NCI-H1092 (cell line): Measurements from ENCODE around the gene DELE1.
"Not testable (repeated sequence)": the region's sequence is repeated elsewhere in the genome, so short reads cannot be mapped to it uniquely, and the experiment has no call there.

ENCODE experiments used
- DNase-seq: peaks from one replicate; lab custom pipeline; 2025; lab: John Stamatoyannopoulos, UW

Gene DELE1

DNA sequence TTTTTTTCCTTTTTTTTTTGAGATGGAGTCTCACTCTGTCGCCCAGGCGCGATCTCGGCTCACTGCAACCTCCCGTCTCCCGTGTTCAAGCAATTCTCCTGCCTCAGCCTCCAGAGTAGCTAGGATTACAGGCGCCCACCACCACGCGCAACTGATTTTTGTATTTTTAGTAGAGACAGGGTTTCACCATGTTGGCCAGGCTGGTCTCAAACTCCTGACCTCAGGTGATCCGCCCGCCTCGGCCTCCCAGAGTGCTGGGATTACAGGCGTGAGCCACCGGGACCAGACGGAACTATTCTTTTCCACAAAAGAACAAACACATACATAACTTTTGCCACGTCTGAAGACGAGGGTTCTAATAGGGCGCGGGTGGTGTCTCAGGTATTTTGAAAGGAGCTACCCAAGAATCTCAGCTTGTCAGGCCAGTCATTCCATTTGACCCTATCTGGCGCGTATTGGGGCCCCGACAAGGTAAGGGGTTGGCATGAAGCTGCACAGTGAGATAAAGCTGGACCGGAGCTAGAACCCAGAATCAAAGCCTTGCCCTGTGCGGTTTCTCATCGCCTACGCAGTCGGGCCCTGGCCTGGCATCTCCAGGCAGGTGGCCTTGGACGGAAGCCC, 734 bp upstream of the DELE1 start:
- DNase-seq = not testable (repeated sequence)

DNA sequence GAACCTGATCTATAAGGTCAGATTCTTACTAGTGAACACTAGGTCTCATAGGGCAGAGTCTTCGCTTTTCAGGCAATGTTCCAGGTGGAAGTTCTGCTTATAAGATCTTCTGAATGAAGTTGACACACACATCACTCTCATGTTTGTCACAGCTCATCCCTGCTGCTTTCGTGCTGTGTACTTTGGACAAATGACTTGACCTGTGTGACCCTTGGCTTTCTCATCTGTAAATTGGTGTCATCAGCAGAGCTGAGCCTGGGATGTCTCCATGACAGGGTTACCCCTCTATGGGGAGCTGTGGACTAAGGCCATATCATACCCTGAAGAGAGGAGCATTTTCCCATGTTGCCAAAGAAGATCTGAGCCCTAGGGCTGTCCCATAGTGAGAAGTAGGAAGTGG, 2.8 kb downstream of the DELE1 start:
- DNase-seq = no peak

DNA sequence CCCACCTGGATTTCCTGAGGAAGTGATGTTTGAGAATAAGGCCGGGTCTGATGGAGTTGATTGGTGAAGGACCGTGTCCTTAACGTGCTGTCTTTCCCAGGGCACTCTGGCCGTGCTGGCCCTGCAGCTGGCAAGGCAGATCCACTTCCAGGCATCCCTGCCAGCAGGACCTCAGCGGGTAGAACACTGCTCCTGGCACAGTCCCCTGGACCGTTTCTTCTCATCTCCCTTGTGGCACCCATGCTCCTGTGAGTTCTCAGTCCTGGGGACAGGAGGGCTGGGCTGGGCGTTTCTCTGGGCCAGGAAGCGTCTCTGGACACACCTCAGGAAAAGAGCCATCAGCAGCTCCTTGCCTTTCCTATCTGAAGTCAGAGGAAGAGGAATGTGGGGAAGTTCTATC, 4.4 kb downstream of the DELE1 start:
- no peak for DNase-seq

DNA sequence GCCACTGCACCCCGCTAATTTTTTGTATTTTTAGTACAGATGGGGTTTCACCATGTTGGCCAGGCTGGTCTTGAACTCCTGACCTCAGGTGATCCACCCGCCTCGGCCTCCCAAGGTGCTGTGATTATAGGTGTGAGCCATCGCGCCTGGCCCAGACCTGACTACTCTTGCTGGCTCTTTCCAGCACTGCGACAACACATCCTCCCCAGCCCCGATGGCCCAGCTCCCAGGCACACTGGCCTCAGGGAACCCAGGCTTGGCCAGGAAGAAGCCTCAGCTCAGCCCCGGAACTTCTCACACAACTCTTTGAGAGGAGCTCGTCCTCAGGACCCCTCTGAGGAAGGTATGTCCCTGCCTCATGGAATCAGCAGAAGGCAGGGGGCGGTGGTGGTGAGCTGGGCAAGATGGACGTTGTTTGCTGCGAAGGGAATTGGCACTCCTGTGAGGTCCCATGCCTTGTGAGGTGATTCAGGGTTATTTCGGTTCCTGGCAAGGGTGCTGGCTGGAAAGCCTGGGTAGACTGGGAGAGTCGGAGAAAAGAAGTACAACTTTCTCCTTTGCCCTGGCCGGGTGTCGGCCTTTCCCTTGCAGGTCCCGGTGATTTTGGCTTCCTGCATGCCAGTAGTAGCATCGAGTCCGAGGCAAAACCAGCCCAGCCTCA, 5.9 kb downstream of the DELE1 start:
- no peak for DNase-seq

DNA sequence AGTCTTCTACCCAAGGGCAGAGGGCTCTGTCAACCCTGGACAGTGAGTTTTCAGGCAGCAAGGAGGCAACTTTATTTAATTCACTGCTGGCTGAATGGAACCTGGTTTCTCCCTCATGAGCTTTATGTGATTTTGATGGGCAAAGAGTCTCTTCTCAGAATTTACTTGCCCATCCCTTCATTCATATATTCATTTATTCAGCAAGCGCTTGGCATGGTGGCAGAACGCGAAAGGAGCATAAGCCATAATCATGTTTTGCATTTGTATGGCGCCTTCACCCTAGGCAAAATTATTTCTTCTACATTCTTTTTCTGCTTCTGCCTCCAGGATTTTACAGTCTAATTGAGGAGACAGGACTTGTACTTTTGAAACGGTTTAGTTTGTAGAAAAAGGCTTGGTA, 8.0 kb downstream of the DELE1 start:
- no peak for DNase-seq

- no peak for DNase-seq
Observed at GRCh38 chr5:141933151-141933550, 9.5 kb downstream of the DELE1 start.

DNA sequence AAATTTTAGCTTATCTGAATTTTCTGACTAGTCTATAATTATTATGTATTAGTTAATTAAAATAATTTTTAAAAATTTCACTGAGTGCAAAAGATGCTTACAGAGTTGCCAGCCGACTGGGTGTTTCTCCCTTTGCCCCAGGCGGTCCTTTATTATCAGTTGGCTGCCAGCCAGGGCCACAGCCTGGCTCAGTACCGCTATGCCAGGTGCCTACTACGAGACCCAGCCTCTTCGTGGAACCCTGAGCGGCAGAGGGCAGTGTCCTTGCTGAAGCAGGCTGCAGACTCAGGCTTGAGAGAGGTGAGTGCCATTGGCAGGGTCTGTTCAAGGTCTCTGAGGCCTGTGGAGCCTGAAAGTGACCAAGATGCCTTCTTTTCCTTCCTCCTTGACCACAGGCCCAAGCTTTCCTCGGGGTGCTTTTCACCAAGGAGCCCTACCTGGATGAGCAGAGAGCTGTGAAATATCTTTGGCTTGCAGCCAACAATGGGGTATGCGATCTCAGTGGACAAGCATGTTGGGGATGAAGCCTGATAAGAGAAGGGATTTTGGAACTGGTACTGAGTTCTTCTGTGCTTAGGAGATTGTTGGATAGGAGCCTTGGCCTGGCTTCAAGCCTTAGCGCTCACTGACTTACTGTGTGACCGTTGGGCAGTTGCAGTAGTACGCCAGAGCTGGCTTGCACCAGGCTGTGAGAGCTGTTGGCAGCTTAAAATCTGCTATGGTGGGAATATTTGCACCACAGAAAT, 10.6 kb downstream of the DELE1 start:
- DNase-seq = peak; percentile 40

DNA sequence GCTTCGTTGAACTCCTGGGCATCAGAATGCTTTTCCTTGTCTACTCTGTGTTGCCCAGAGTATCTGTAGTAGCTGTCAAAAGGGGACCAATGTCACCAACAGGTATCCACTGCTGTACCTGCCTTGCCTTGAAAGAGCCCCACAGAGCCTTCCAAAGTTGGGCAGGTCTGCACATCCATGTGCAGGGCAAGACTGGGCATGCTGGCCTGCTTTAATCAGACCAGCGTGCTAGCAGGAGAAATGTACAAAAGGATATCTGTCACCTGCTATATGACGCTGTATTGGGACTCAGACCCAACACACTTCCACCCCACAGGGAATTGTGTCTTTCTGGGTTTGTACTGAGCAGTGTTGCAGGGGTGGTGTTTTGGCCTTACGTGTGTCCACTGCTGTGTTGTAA, 11.9 kb downstream of the DELE1 start:
- DNase-seq = no peak

DNA sequence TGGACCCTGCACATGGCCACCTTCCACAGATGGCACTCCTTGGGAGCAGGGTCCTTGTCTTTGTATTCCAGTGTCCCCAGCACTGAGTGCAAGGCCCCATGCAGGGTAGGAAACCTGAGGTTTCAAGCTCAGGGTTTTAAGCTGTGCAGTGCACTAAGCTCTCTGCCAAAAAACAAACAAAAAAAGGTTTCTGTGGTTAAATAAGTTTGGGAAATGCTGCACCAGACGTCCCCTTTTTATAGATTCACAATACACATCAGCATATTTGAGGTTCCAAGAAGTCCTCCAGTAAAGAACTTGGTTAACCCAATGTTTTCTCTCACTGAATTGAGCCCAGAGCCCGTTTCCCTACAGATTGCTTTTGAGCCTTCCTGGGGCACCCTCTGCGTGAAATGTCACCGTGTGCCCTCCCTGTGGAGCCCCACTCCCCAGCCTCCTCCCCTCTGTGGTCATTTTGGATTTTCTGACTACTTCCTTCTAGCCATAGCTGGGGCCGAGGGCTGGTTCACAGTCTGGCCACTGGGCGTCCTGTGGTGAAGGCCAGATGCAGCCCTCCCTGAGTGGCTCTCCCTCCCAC, 17.1 kb downstream of the DELE1 start:
- no peak for DNase-seq

GRCh38 chr5:141941307-141941706, 17.6 kb downstream of the DELE1 start:
- no peak for DNase-seq

GRCh38 chr5:141941779-141942178, 18.1 kb downstream of the DELE1 start:
- DNase-seq = no peak

- DNase-seq = no peak
Observed at GRCh38 chr5:141942185-141942857, 18.6 kb downstream of the DELE1 start.

DNA sequence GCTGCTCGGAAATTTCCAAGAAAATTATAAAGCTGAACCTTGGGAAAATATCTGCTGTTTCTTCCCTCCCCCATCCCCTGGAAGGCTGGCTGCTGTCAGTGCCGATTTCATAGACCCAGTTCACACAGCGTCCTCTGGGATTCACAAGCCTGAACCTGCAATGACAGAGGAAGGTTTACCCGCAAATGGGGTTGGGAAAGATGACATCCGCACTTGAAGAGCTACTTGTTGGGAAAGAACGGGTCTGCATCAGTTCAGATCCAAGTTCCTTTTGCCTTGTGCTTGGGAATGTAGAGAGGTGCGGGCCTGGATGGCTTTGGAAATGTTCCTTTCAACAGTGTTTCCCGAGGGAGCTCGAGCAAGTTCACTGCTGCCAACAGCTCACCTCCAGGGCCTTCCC, 20.4 kb downstream of the DELE1 start:
- no peak for DNase-seq

- no peak for DNase-seq
Observed at GRCh38 chr5:141945511-141946051, 21.9 kb downstream of the DELE1 start.

- no peak for DNase-seq
Observed at GRCh38 chr5:141947316-141947715, 23.6 kb downstream of the DELE1 start.

GRCh38 chr5:141948812-141949211, 25.1 kb downstream of the DELE1 start:
- no peak for DNase-seq

GRCh38 chr5:141949511-141949910, 25.8 kb downstream of the DELE1 start:
- no peak for DNase-seq

DNA sequence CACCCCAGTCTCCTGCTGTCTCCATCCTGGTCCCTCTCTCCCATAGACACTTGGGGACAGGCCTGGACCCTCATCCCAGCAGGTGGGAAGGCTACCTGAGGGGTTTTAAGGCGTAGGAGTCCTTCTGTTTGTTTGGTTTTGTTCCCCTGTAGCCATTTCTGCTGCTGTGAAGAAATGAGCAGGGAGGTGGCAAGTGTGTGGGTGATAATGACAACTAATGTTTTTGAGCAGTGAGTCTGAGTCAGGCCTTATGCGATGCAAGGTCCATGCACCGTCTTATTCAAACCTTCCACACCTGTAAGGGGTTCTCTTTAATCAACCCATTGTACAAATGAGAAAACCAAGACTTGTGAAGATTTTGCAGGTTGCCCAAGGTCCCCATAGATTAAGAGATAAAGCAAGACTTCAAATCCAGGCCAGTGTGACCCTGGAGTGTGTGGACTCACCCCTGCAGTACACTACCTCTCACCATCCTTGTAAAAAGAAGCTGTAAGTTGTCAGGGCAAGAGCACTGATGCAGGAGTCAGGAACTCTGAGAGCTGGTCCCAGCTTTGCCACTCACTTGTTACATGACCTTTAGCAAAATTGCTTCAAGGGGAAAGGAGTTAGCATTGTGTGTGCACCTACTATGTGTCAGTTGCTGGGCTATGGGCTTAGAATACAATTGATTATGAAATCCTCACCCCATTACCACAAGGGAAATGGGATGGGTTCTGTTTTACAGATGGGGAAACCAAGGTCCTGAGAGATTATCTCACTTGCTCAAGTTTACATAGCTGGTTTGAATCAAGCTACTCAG, 26.7 kb downstream of the DELE1 start:
- no peak for DNase-seq

DNA sequence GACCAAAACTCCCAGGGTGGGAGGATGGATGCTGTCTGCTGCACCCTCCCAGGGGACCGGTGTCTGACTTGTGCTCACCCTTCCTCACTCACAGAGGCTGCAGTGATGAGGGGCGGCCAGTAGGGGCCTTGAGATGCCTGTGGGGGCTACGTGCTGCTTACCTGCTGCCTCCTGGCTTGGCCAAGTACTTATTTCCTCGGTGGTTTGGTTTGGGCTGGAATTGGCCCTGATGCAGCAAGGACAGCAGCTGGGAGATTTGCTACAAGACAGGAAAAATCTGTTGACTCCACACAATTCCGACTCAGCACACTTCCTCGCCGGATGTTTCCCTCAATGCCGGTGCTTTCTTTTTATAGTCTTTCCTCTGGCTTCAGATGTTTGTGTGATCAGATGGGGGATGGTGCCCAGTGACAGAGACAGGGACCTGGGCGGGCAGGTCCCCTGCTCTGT, 27.7 kb downstream of the DELE1 start:
- DNase-seq = no peak

- DNase-seq = no peak
Observed at GRCh38 chr5:141952020-141952419, 28.3 kb downstream of the DELE1 start.

DNA sequence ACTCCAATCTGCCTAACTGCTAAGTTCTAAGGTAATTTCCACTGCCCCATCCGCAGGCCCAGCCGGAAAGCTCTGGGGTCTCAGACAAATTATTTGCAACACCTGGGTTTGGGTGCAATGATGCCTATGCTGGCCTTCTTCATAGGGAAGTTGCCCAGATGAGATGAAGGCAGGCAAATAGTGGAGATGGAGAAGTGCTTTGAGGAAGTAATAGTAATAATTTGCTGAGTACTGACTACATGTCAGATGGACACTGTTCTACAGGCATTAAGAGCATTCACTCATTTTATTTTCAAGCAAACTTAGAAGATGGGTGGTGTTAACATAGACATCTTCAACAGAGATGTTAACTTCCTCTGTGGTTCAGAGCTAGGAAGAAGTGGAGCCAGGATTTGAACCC, 30.5 kb downstream of the DELE1 start:
- no peak for DNase-seq
